SK-N-SH (cell line): Measurements from ENCODE around the gene IRF3. TPM values are rescaled to one million over a fixed set of nuclear protein-coding genes. Genes with fewer than 3 reads are reported as not detected.

Experiments used
- CTCF ChIA-PET: fragments of 300-600, 350-600 bp; formaldehyde crosslinking; extraction: SDS; loops from one replicate; lab custom pipeline; 2021; lab: Yijun Ruan, JAX
- POLR2A ChIA-PET: fragments of 350-600 bp; sonication (Branson Sonifier 250); formaldehyde crosslinking; extraction: SDS; loops from one replicate; lab custom pipeline; 2020; ENCODE audit warnings: antibody characterized with exemption, inconsistent platforms; lab: Yijun Ruan, JAX
- DNase-seq: peaks from one replicate; pipeline ENCODE4 v3.0.0; 2012
- H2AFZ ChIP-seq: fragments of 200-600 bp; sonication (generic); 2 replicates; pipeline ENCODE4 v1.8.1; 2016; ENCODE audit warnings: antibody characterized with exemption, mild to moderate bottlenecking, low read depth
- H3F3A ChIP-seq: fragments of 200-600 bp; sonication (generic); replicated peaks from 2 replicates; pipeline ENCODE3; 2016; ENCODE audit warnings: antibody characterized with exemption, mild to moderate bottlenecking; ENCODE audit not compliant: insufficient read depth
- H3K27ac ChIP-seq, 2 experiments: fragments of 200-500 bp in 1 of 2; fragments of 200-600 bp in 1 of 2; sonication (Bioruptor generic) in 1 of 2; sonication (generic), shearing (Covaris generic) in 1 of 2; 2 replicates each; pipeline versions ENCODE4 v1.5.1 to v1.6.1; 2014 to 2016; ENCODE audit warnings: low read depth in 2 of 2, inconsistent platforms in 1 of 2, low read length in 1 of 2, mild to moderate bottlenecking in 1 of 2, mixed read lengths in 1 of 2
- H3K27me3 ChIP-seq: fragments of 200-600 bp; sonication (generic), shearing (Covaris generic); 2 replicates; pipeline ENCODE4 v1.6.1; 2016; ENCODE audit warnings: mixed run types; ENCODE audit not compliant: insufficient read depth
- H3K36me3 ChIP-seq, 2 experiments: fragments of 200-500 bp in 1 of 2; fragments of 200-600 bp in 1 of 2; sonication (Bioruptor generic) in 1 of 2; sonication (generic) in 1 of 2; replicated peaks in 1 of 2; 2 replicates each; pipeline versions ENCODE3 to v1.5.1; 2014 to 2016; ENCODE audit warnings: low read length in 1 of 2, mild to moderate bottlenecking in 1 of 2; ENCODE audit not compliant: insufficient read depth in 2 of 2, control insufficient read depth in 1 of 2
- H3K4me1 ChIP-seq, 2 experiments: fragments of 200-500 bp in 1 of 2; fragments of 200-600 bp in 1 of 2; sonication (Bioruptor generic) in 1 of 2; sonication (generic), shearing (Covaris generic) in 1 of 2; 2 replicates each; pipeline versions ENCODE4 v1.5.1 to v1.6.1; 2014 to 2016; ENCODE audit warnings: low read depth in 1 of 2, low read length in 1 of 2, mixed run types in 1 of 2; ENCODE audit not compliant: insufficient read depth in 2 of 2, control insufficient read depth in 1 of 2
- H3K4me2 ChIP-seq: fragments of 200-600 bp; sonication (generic), shearing (Covaris generic); 2 replicates; pipeline ENCODE4 v1.6.1; 2017; ENCODE audit warnings: mixed run types
- H3K4me3 ChIP-seq, 2 experiments: fragments of 200-500 bp in 1 of 2; fragments of 200-600 bp in 1 of 2; sonication (Bioruptor generic) in 1 of 2; sonication (generic), shearing (Covaris generic) in 1 of 2; 2 replicates each; pipeline versions ENCODE4 v1.5.1 to v1.8.1; 2014 to 2016; ENCODE audit warnings: low read depth in 2 of 2, inconsistent platforms in 1 of 2, low read length in 1 of 2, mild to moderate bottlenecking in 1 of 2, mixed read lengths in 1 of 2, moderate library complexity in 1 of 2
- H3K79me2 ChIP-seq: fragments of 200-600 bp; sonication (generic); 2 replicates; pipeline ENCODE4 v1.8.1; 2017; ENCODE audit warnings: mild to moderate bottlenecking; ENCODE audit not compliant: insufficient read depth
- H3K9ac ChIP-seq: fragments of 200-600 bp; sonication (generic); 2 replicates; pipeline ENCODE4 v1.6.1; 2017; ENCODE audit warnings: mixed run types
- H3K9me2 ChIP-seq: fragments of 200-600 bp; sonication (generic); 2 replicates; pipeline ENCODE4 v1.6.1; 2017; ENCODE audit warnings: mixed run types
- H3K9me3 ChIP-seq: fragments of 200-600 bp; sonication (generic); 2 replicates; pipeline ENCODE4 v1.6.1; 2017; ENCODE audit warnings: mixed run types, mild to moderate bottlenecking, moderate library complexity
- H4K20me1 ChIP-seq: fragments of 200-600 bp; sonication (generic); 2 replicates; pipeline ENCODE4 v1.6.1; 2017; ENCODE audit warnings: mild to moderate bottlenecking, mixed run types; ENCODE audit not compliant: insufficient read depth
- CHD2 ChIP-seq: fragments of 150-350 bp; IDR thresholded peaks from 2 replicates; pipeline ENCODE4 v1.6.1; 2018; ENCODE audit warnings: low read length; ENCODE audit not compliant: partially characterized antibody
- ELF1 ChIP-seq: IDR thresholded peaks from 2 replicates; pipeline ENCODE4 v1.4.0; 2012
- EP300 ChIP-seq, 2 experiments: IDR thresholded peaks; 2 replicates each; pipeline versions ENCODE4 v1.4.0 to v1.6.1; 2012; ENCODE audit warnings: borderline replicate concordance in 1 of 2, low read depth in 1 of 2, low read length in 1 of 2
- FOSL2 ChIP-seq: IDR thresholded peaks from 2 replicates; pipeline ENCODE4 v1.4.0; 2012; ENCODE audit warnings: low read depth, mild to moderate bottlenecking, moderate library complexity, borderline replicate concordance
- FOXJ3 ChIP-seq: sonication (generic); formaldehyde crosslinking; IDR thresholded peaks from 2 replicates; pipeline ENCODE4 v1.5.1; 2020; ENCODE audit warnings: mild to moderate bottlenecking, missing genetic modification reagents
- GABPA ChIP-seq: IDR thresholded peaks from 2 replicates; pipeline ENCODE4 v1.4.0; 2012; ENCODE audit warnings: low read depth, mild to moderate bottlenecking
- GATA2 ChIP-seq: sonication (generic); formaldehyde crosslinking; IDR thresholded peaks from 2 replicates; pipeline ENCODE4 v1.5.0; 2020; ENCODE audit warnings: mild to moderate bottlenecking, missing genetic modification reagents
- NRF1 ChIP-seq: IDR thresholded peaks from 2 replicates; pipeline ENCODE4 v1.6.1; 2012; ENCODE audit warnings: low read depth, mild to moderate bottlenecking, low read length
- RCOR1 ChIP-seq: fragments of 150-350 bp; IDR thresholded peaks from 2 replicates; pipeline ENCODE4 v1.6.1; 2017; ENCODE audit warnings: antibody characterized with exemption, low read length
- REST ChIP-seq: IDR thresholded peaks from 2 replicates; pipeline ENCODE4 v1.6.1; 2012; ENCODE audit warnings: mild to moderate bottlenecking, low read depth, low read length, moderate library complexity
- RXRA ChIP-seq: IDR thresholded peaks from 2 replicates; pipeline ENCODE4 v1.4.0; 2012; ENCODE audit warnings: low read depth, mild to moderate bottlenecking, borderline replicate concordance
- SMC3 ChIP-seq: IDR thresholded peaks from 2 replicates; pipeline ENCODE4 v1.6.1; 2012; ENCODE audit warnings: low read depth, low read length, improper control_type of control experiment
- TCF12 ChIP-seq: IDR thresholded peaks from 2 replicates; pipeline ENCODE4 v1.4.0; 2012
- TEAD4 ChIP-seq: IDR thresholded peaks from 2 replicates; pipeline ENCODE4 v1.4.0; 2012; ENCODE audit warnings: mild to moderate bottlenecking, borderline replicate concordance; ENCODE audit not compliant: insufficient read depth
- YY1 ChIP-seq: IDR thresholded peaks from 2 replicates; pipeline ENCODE4 v1.4.0; 2012; ENCODE audit warnings: low read depth, mild to moderate bottlenecking
- WGBS: methylation state at CpG from one replicate; pipeline ENCODE4 v1.1.6; 2017; ENCODE audit warnings: low lambda C conversion rate; 5-methylcytosine and 5-hydroxymethylcytosine counted together
- polyA plus RNA-seq, 3 experiments: library from polyadenylated mRNA; depleted of rRNA; stranded (reverse); fragments of >200 nt; gene quantifications; 2 replicates each; pipeline ENCODE4 v1.2.3, GENCODE V29; 2012
- TF ChIP-seq, protein P1 (sequence below): fragments of 150-350 bp; IDR thresholded peaks from 2 replicates; pipeline ENCODE4 v1.6.1; 2017; ENCODE audit warnings: antibody characterized with exemption, low read length, low read depth, borderline replicate concordance
- TF ChIP-seq, protein P2 (sequence below): IDR thresholded peaks from 2 replicates; pipeline ENCODE4 v1.4.0; 2012; ENCODE audit warnings: low read depth, borderline replicate concordance
- TF ChIP-seq, protein P3 (sequence below): IDR thresholded peaks from 2 replicates; pipeline ENCODE4 v1.4.0; 2012; ENCODE audit warnings: low read depth, borderline replicate concordance

The IRF3 gene
- polyA plus RNA-seq, 1 of the 3 experiments (the other 2 are of a cell fraction) = 112 TPM

DNA sequence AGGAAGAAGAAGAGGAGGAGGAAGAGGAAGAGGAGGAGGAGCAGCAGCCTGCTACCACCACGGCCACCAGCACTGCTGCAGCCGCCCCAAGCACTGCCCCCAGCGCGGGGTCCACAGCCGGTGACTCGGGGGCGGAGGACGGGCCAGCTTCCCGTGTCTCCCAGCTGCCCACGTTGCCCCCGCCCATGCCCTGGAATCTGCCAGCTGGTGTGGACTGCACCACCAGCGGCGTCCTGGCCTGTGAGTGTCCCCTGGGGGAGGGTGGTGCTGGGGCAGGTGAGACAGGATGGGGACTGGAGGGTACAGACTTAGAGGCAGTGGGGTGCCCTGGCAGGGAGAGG, 12.2 kb downstream of the IRF3 start:
- H3K4me1 ChIP-seq = no peaks in the 10 kb centered on the region
- TF ChIP-seq EP300 (IDR thresholded peaks at IDR 0.05; ENCODE audit: borderline replicate concordance in 1 of 2, low read depth in 1 of 2, low read length in 1 of 2) = no peak
- no peak for TF ChIP-seq FOXJ3 (CRISPR knock-in tag)
- TF ChIP-seq FOSL2 = no peak
- TF ChIP-seq GABPA = no peak
- TF ChIP-seq, all 33 proteins: peak for 0
- Histone ChIP-seq H3K9ac (no peak overlapping the region), H2AFZ (no peak overlapping the region), H3K27me3 (no peaks in the 10 kb centered on the region), H3K79me2 (peaks cover 22% of the 10 kb centered on the region), H3F3A (no peaks in the 10 kb centered on the region), H3K9me3 (no peaks in the 10 kb centered on the region), H3K9me2 (no peaks in the 10 kb centered on the region), H4K20me1 (0 out of 2 replicates have a peak, but pooled peaks cover 10% of the 10 kb centered on the region), H3K36me3 (peaks cover 14 to 70% of the 10 kb centered on the region in 2 experiments), H3K4me2 (no peak overlapping the region), H3K4me3 (no peak overlapping the region), H3K27ac (no peak overlapping the region)
- ChIA-PET POLR2A (no interaction called here), CTCF (interaction anchor here (5.5 kb wide), 1 partner anchor 19 kb away, joined by 26 read pairs; no protein-coding TSS in a partner anchor)
- no peak for DNase-seq
- 96% methylated on average over 13 of the region's 13 CpGs for WGBS

DNA sequence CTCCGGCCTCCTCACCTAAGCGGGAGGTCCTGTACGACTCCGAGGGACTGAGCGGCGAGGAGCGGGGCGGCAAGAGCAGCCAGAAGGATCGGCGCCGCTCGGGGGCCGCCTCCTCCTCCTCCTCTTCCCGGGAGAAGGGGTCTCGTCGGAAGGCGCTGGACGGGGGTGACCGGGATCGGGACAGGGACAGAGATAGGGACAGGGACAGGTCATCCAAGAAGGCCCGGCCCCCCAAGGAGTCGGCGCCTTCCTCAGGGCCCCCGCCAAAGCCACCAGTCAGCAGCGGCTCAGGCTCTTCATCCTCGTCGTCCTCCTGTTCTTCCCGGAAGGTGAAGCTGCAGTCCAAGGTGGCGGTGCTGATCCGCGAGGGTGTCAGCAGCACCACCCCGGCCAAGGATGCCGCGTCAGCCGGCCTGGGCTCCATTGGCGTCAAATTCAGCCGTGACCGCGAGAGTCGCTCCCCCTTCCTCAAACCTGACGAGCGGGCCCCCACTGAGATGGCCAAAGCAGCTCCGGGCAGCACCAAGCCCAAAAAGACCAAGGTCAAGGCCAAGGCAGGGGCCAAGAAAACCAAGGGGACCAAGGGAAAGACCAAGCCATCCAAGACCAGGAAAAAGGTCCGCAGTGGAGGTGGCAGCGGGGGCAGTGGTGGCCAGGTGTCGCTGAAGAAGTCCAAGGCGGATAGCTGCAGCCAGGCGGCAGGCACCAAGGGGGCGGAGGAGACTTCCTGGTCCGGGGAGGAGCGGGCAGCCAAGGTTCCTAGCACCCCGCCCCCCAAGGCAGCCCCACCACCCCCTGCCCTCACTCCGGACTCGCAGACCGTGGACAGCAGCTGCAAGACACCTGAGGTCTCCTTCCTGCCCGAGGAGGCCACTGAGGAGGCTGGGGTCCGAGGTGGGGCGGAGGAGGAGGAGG, 12.8 kb downstream of the IRF3 start:
- CTCF ChIA-PET = no interaction called here

More for the DNA sequence above, 12.8 kb downstream of the IRF3 start:
- Histone ChIP-seq H3K4me3 (no peak overlapping the region), H3K27ac (no peak overlapping the region), H3K9me3 (no peaks in the 10 kb centered on the region), H3K27me3 (no peaks in the 10 kb centered on the region), H2AFZ (no peak overlapping the region), H3K4me2 (no peak overlapping the region), H4K20me1 (0 out of 2 replicates have a peak, but pooled peaks cover 10% of the 10 kb centered on the region), H3K4me1 (no peaks in the 10 kb centered on the region), H3K36me3 (peaks cover 20 to 65% of the 10 kb centered on the region in 2 experiments), H3K9me2 (no peaks in the 10 kb centered on the region), H3F3A (no peaks in the 10 kb centered on the region), H3K79me2 (peaks cover 28% of the 10 kb centered on the region), H3K9ac (no peak overlapping the region)
- 95% methylated on average over 51 of the region's 58 CpGs for WGBS
- DNase-seq = no peak
- POLR2A ChIA-PET = no interaction called here
- TF ChIP-seq SMC3 (no peak), FOXJ3 (CRISPR knock-in tag) (no peak), CHD2 (no peak), ELF1 (no peak), NRF1 (no peak), YY1 (no peak), REST (no peak), TCF12 (no peak), EP300 (IDR thresholded peaks at IDR 0.05; ENCODE audit: borderline replicate concordance in 1 of 2, low read depth in 1 of 2, low read length in 1 of 2) (no peak), RCOR1 (no peak), GABPA (no peak), TEAD4 (no peak), GATA2 (CRISPR knock-in tag) (no peak), RXRA (no peak)
- TF ChIP-seq, protein P1, sequence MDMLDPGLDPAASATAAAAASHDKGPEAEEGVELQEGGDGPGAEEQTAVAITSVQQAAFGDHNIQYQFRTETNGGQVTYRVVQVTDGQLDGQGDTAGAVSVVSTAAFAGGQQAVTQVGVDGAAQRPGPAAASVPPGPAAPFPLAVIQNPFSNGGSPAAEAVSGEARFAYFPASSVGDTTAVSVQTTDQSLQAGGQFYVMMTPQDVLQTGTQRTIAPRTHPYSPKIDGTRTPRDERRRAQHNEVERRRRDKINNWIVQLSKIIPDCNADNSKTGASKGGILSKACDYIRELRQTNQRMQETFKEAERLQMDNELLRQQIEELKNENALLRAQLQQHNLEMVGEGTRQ = no peak
- TF ChIP-seq, protein P2, sequence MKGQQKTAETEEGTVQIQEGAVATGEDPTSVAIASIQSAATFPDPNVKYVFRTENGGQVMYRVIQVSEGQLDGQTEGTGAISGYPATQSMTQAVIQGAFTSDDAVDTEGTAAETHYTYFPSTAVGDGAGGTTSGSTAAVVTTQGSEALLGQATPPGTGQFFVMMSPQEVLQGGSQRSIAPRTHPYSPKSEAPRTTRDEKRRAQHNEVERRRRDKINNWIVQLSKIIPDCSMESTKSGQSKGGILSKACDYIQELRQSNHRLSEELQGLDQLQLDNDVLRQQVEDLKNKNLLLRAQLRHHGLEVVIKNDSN = no peak
- TF ChIP-seq, protein P3, sequence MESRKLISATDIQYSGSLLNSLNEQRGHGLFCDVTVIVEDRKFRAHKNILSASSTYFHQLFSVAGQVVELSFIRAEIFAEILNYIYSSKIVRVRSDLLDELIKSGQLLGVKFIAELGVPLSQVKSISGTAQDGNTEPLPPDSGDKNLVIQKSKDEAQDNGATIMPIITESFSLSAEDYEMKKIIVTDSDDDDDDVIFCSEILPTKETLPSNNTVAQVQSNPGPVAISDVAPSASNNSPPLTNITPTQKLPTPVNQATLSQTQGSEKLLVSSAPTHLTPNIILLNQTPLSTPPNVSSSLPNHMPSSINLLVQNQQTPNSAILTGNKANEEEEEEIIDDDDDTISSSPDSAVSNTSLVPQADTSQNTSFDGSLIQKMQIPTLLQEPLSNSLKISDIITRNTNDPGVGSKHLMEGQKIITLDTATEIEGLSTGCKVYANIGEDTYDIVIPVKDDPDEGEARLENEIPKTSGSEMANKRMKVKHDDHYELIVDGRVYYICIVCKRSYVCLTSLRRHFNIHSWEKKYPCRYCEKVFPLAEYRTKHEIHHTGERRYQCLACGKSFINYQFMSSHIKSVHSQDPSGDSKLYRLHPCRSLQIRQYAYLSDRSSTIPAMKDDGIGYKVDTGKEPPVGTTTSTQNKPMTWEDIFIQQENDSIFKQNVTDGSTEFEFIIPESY = no peak
